Thymus (tissue), 11 donors: ENCODE measurements around the gene CSF1. TPM values are rescaled to one million over a fixed set of nuclear protein-coding genes. Genes with fewer than 3 reads are reported as not detected.

Source experiments
- DNase-seq, 9 donors: peaks; one replicate each; pipeline ENCODE4 v3.0.0-alpha.2; 2013; ENCODE audit warnings: low spot score in 9 of 9, low read depth in 6 of 9, missing footprints in 1 of 9
- H3K27ac ChIP-seq, 2 donors: one replicate each; pipeline ENCODE4 v1.5.1; 2013; ENCODE audit warnings: control low read depth in 1 of 2, low read depth in 1 of 2, low read length in 1 of 2, mild to moderate bottlenecking in 1 of 2, moderate library complexity in 1 of 2
- H3K27me3 ChIP-seq, 2 donors: one replicate each; pipeline ENCODE4 v1.5.1; 2013; ENCODE audit warnings: low read length in 1 of 2; ENCODE audit not compliant: control insufficient read depth in 2 of 2, insufficient read depth in 1 of 2
- H3K36me3 ChIP-seq, 2 donors: one replicate each; pipeline ENCODE4 v1.5.1; 2013; ENCODE audit warnings: low read length in 1 of 2, mild to moderate bottlenecking in 1 of 2, moderate library complexity in 1 of 2; ENCODE audit not compliant: control insufficient read depth in 2 of 2, insufficient read depth in 2 of 2
- H3K4me1 ChIP-seq, 2 donors: one replicate each; pipeline ENCODE4 v1.5.1; 2013; ENCODE audit warnings: low read length in 2 of 2; ENCODE audit not compliant: control insufficient read depth in 2 of 2, insufficient read depth in 2 of 2
- H3K4me3 ChIP-seq, 2 donors: one replicate each; pipeline ENCODE4 v1.5.1; 2013; ENCODE audit warnings: low read length in 2 of 2, control low read depth in 1 of 2, mild to moderate bottlenecking in 1 of 2
- H3K9me3 ChIP-seq, 2 donors: one replicate each; pipeline ENCODE4 v1.5.1; 2013; ENCODE audit warnings: low read length in 1 of 2, mild to moderate bottlenecking in 1 of 2; ENCODE audit not compliant: control insufficient read depth in 2 of 2, insufficient read depth in 1 of 2
- WGBS: extraction: QIAGEN DNeasy Blood & Tissue Kit; methylation state at CpG from one replicate; pipeline ENCODE4 v1.1.7; 2013; 5-methylcytosine and 5-hydroxymethylcytosine counted together
- polyA plus RNA-seq: library from polyadenylated mRNA; stranded (reverse); fragments of 200-250 nt; gene quantifications from one replicate; pipeline ENCODE4 v1.2.3, GENCODE V29; 2013
- total RNA-seq: library from RNA; stranded (reverse); fragments of 120-200 nt; gene quantifications from one replicate; pipeline ENCODE4 v1.2.4, GENCODE V29; 2013
- donor health status: healthy.

CSF1 gene
- total and polyA plus RNA-seq, 2 donors = 5.6 to 11.1 TPM

DNA sequence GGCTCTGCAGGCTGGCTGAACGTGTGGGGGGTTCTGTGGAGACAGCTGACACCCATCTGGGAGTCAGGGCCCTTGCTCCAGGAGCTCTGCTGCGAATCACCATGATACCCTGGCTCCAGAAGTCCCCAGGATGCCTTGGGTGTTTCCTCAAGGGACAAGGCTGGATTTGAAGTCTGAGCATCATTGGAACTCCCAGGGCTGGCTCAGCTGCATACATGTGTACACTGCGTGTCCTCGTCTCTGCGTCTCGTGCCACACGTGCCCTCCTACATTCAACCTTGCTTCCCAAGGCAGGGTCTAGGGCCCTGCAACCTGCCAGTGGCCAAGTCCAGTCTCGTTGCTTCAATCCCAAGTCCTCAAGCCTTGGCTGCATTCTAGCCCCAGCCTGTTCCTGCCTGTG, 11.7 kb downstream of the CSF1 start:
- WGBS = 91% methylated on average over 8 of the region's 8 CpGs
- Histone ChIP-seq H3K27ac (no peak overlapping the region), H3K4me3 (no peak overlapping the region), H3K27me3 (no peaks in the 10 kb centered on the region), H3K9me3 (peaks cover 0 to 5% of the 10 kb centered on the region in 2 donors), H3K4me1 (peaks cover 0 to 9% of the 10 kb centered on the region in 2 donors), H3K36me3 (peaks cover 0 to 10% of the 10 kb centered on the region in 2 donors)
- no peak for DNase-seq

- Histone ChIP-seq H3K9me3 (peaks cover 0 to 5% of the 10 kb centered on the region in 2 donors), H3K27ac (no peak overlapping the region), H3K4me1 (peaks cover 0 to 18% of the 10 kb centered on the region in 2 donors), H3K27me3 (no peaks in the 10 kb centered on the region), H3K36me3 (peaks cover 0 to 6% of the 10 kb centered on the region in 2 donors), H3K4me3 (no peak overlapping the region)
- WGBS = 86% methylated on average over 17 of the region's 17 CpGs
- DNase-seq = no peak
Measured at GRCh38 chr1:109923131-109923945, 12.7 kb downstream of the CSF1 start.

DNA sequence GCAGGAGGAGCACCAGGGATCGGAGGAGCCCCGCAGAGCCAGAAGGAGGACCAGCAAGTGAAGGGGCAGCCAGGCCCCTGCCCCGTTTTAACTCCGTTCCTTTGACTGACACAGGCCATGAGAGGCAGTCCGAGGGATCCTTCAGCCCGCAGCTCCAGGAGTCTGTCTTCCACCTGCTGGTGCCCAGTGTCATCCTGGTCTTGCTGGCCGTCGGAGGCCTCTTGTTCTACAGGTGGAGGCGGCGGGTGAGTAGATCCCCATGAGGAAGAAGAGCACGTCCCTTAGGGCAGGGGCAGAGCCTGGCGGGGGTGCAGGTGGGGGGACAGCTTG, 13.3 kb downstream of the CSF1 start:
- peaks cover 0 to 23% of the 10 kb centered on the region in 2 donors for H3K4me1 ChIP-seq
- no peak overlapping the region for H3K4me3 ChIP-seq
- no peak overlapping the region for H3K27ac ChIP-seq
- H3K36me3 ChIP-seq = peaks cover 0 to 6% of the 10 kb centered on the region in 2 donors
- WGBS = 88% methylated on average over 12 of the region's 12 CpGs
- no peaks in the 10 kb centered on the region for H3K27me3 ChIP-seq
- DNase-seq = no peak
- peaks cover 0 to 5% of the 10 kb centered on the region in 2 donors for H3K9me3 ChIP-seq

- no peaks in the 10 kb centered on the region for H3K27me3 ChIP-seq
- H3K4me3 ChIP-seq = no peak overlapping the region
- no peak overlapping the region for H3K27ac ChIP-seq
- H3K36me3 ChIP-seq = peaks cover 0 to 6% of the 10 kb centered on the region in 2 donors
- WGBS = 91% methylated on average over 5 of the region's 5 CpGs
- H3K4me1 ChIP-seq = peaks cover 0 to 25% of the 10 kb centered on the region in 2 donors
- no peak for DNase-seq
- peaks cover 0 to 5% of the 10 kb centered on the region in 2 donors for H3K9me3 ChIP-seq
Measured at GRCh38 chr1:109924316-109924715, 13.7 kb downstream of the CSF1 start.

DNA sequence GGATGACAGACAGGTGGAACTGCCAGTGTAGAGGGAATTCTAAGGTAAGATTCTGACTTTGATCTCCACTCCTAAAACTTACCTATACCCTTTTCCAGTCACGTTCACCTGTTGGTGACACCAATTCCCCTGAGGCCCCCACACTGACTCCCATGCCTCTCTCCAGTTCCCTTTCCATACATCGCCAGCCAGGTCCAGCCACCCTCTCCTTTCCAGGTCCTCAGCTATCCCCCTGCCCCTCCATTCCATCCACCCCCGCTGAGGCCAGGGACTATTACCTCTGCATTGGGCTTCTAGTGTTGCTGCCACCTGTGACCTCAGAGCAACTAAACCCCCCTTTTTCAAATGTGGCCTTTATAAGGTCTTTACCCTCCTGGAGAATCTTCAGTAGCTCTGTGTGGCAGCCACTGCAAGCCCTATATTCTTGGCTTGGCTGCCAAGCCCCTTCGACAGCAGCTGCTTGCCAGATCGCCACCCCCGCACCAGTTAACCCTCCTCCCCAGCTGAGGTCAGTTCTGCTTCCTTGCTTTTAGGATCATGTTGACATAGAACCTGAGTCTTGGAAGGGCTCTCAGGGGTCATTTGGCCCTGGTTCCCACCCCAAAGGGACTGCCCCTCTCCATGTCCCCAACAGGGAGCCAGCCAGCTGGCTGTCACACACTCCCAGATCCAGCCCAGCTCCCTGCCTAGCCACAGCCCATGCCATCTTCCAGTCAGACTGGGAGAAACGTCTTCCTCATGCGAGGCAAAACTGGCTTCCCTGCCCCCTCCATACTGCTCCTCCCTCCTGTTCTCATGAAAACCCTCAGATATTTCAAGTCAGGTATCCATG, 14.7 kb downstream of the CSF1 start:
- no peak for DNase-seq
- Histone ChIP-seq H3K27ac (no peak overlapping the region), H3K4me1 (peaks cover 0 to 33% of the 10 kb centered on the region in 2 donors), H3K27me3 (no peaks in the 10 kb centered on the region), H3K9me3 (peaks cover 0 to 5% of the 10 kb centered on the region in 2 donors), H3K36me3 (peaks cover 0 to 8% of the 10 kb centered on the region in 2 donors), H3K4me3 (no peak overlapping the region)
- WGBS = 93% methylated on average over 8 of the region's 8 CpGs

- Histone ChIP-seq H3K4me3 (no peak overlapping the region), H3K27me3 (no peaks in the 10 kb centered on the region), H3K27ac (peak overlapping the region in 1 of 2 donors; percentile 43), H3K9me3 (peaks cover 0 to 5% of the 10 kb centered on the region in 2 donors), H3K4me1 (peaks cover 0 to 33% of the 10 kb centered on the region in 2 donors), H3K36me3 (peaks cover 0 to 6% of the 10 kb centered on the region in 2 donors)
- WGBS = 95% methylated on average over 2 of the region's 2 CpGs
- no peak for DNase-seq
Measured at GRCh38 chr1:109926662-109927300, 16.1 kb downstream of the CSF1 start.

DNA sequence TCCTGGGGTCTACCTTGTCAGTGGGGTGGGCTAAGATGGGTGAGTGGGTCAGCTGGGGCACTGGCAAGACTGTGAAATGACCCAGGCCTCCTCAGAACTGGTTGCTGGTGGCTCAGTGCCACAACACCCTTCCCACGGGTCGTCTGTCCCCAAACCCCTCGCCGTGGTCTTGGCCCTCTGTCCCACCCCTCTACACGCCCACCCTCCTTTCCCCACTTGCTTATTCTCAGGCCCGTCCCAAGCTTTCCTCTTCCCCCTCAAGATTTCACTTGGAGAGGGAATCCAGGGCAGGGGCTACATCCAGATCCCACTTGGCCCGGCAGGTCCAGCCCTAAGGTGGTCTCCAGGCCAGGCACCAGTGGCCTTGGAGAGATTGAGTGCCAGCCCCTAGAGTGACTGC, 16.7 kb downstream of the CSF1 start:
- Histone ChIP-seq H3K36me3 (peaks cover 0 to 3% of the 10 kb centered on the region in 2 donors), H3K27me3 (no peaks in the 10 kb centered on the region), H3K4me1 (peaks cover 0 to 33% of the 10 kb centered on the region in 2 donors), H3K27ac (peak overlapping the region; percentile 43 to 60), H3K9me3 (peaks cover 0 to 5% of the 10 kb centered on the region in 2 donors), H3K4me3 (no peak overlapping the region)
- no peak for DNase-seq
- 82% methylated on average over 7 of the region's 7 CpGs for WGBS

- DNase-seq = peak in 1 of 9 donors; percentile 38
- peaks cover 0 to 33% of the 10 kb centered on the region in 2 donors for H3K4me1 ChIP-seq
- peak overlapping the region in 1 of 2 donors; percentile 78 for H3K27ac ChIP-seq
- H3K4me3 ChIP-seq = no peak overlapping the region
- peaks cover 0 to 5% of the 10 kb centered on the region in 2 donors for H3K9me3 ChIP-seq
- no peaks in the 10 kb centered on the region for H3K27me3 ChIP-seq
- H3K36me3 ChIP-seq = peaks cover 0 to 3% of the 10 kb centered on the region in 2 donors
- 93% methylated on average over 6 of the region's 6 CpGs for WGBS
Measured at GRCh38 chr1:109927911-109928321, 17.3 kb downstream of the CSF1 start.
